ENCODE results near the gene ARL8B. TPM values are rescaled to one million over a fixed set of nuclear protein-coding genes. Genes with fewer than 3 reads are reported as not detected.
"Not testable (repeated sequence)": the region's sequence is repeated elsewhere in the genome, so short reads cannot be mapped to it uniquely, and the experiment has no call there.

The ARL8B gene
- polyA plus RNA-seq, 1 donor from 2014 or later, result 103 TPM

DNA sequence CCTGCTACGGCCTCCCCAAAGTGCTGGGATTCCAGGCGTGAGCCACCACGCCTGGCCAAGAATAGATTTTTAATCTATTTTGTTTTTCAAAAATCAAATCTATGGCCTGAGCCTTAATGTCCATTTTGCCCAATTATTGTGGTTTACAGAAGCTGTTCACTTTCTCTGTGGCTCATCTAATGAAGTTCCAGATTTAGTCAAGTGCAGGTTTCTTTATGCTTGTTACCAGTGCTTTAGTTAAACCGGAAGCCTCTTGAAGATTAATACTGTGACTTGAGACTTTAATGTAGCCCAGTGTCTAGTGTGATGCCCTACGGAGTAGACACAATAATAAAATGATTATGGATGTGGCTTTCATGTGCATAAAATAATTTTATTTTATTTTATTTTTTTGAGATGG lies 48.9 kb downstream of the ARL8B start:
- Histone ChIP-seq H4K20me1 (ENCODE audit: insufficient read depth) (no peaks in the 10 kb centered on the region), H3F3A (ENCODE audit: insufficient read depth, low read length, poor library complexity, severe bottlenecking) (no peaks in the 10 kb centered on the region), H3K9me2 (ENCODE audit: insufficient read depth, low read length) (no peaks in the 10 kb centered on the region), H3K27ac (ENCODE audit: low read length) (no peak overlapping the region), H3K9ac (ENCODE audit: low read length) (no peak overlapping the region), H3K9me3 (ENCODE audit: low read length) (no peaks in the 10 kb centered on the region), H2AFZ (ENCODE audit: low read depth, low read length) (no peak overlapping the region), H3K79me2 (replicated peaks; ENCODE audit: insufficient read depth, low read length) (no peaks in the 10 kb centered on the region), H3K27me3 (ENCODE audit: insufficient read depth, low read depth, low read length) (no peaks in the 10 kb centered on the region), H3K4me2 (ENCODE audit: low read length) (no peak overlapping the region), H3K4me3 (ENCODE audit: low read length) (no peak overlapping the region), H3K36me3 (ENCODE audit: insufficient read depth, low read length) (no peaks in the 10 kb centered on the region)
- TF ChIP-seq, protein P1, sequence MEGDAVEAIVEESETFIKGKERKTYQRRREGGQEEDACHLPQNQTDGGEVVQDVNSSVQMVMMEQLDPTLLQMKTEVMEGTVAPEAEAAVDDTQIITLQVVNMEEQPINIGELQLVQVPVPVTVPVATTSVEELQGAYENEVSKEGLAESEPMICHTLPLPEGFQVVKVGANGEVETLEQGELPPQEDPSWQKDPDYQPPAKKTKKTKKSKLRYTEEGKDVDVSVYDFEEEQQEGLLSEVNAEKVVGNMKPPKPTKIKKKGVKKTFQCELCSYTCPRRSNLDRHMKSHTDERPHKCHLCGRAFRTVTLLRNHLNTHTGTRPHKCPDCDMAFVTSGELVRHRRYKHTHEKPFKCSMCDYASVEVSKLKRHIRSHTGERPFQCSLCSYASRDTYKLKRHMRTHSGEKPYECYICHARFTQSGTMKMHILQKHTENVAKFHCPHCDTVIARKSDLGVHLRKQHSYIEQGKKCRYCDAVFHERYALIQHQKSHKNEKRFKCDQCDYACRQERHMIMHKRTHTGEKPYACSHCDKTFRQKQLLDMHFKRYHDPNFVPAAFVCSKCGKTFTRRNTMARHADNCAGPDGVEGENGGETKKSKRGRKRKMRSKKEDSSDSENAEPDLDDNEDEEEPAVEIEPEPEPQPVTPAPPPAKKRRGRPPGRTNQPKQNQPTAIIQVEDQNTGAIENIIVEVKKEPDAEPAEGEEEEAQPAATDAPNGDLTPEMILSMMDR (IDR thresholded peaks at IDR 0.05; ENCODE audit: poor library complexity, severe bottlenecking), result no peak
- TF ChIP-seq RAD21 (conservative IDR thresholded peaks at IDR 0.05), result no peak
- TF ChIP-seq POLR2AphosphoS5 (IDR thresholded peaks at IDR 0.05), result no peak
- no peak for TF ChIP-seq EP300 (conservative IDR thresholded peaks at IDR 0.05; ENCODE audit: poor library complexity, severe bottlenecking)
- TF ChIP-seq MXI1 (conservative IDR thresholded peaks at IDR 0.05; ENCODE audit: poor library complexity, severe bottlenecking), result no peak
- no peak for TF ChIP-seq SMC3 (conservative IDR thresholded peaks at IDR 0.05; ENCODE audit: poor library complexity)
- TF ChIP-seq EZH2 (IDR thresholded peaks at IDR 0.05; ENCODE audit: borderline replicate concordance, insufficient read depth, low read length, poor library complexity, severe bottlenecking), result no peak
- TF ChIP-seq TAF1 (IDR thresholded peaks at IDR 0.05; ENCODE audit: low read depth), result no peak
- TF ChIP-seq, protein P2, sequence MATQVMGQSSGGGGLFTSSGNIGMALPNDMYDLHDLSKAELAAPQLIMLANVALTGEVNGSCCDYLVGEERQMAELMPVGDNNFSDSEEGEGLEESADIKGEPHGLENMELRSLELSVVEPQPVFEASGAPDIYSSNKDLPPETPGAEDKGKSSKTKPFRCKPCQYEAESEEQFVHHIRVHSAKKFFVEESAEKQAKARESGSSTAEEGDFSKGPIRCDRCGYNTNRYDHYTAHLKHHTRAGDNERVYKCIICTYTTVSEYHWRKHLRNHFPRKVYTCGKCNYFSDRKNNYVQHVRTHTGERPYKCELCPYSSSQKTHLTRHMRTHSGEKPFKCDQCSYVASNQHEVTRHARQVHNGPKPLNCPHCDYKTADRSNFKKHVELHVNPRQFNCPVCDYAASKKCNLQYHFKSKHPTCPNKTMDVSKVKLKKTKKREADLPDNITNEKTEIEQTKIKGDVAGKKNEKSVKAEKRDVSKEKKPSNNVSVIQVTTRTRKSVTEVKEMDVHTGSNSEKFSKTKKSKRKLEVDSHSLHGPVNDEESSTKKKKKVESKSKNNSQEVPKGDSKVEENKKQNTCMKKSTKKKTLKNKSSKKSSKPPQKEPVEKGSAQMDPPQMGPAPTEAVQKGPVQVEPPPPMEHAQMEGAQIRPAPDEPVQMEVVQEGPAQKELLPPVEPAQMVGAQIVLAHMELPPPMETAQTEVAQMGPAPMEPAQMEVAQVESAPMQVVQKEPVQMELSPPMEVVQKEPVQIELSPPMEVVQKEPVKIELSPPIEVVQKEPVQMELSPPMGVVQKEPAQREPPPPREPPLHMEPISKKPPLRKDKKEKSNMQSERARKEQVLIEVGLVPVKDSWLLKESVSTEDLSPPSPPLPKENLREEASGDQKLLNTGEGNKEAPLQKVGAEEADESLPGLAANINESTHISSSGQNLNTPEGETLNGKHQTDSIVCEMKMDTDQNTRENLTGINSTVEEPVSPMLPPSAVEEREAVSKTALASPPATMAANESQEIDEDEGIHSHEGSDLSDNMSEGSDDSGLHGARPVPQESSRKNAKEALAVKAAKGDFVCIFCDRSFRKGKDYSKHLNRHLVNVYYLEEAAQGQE (IDR thresholded peaks at IDR 0.05; ENCODE audit: borderline replicate concordance), result no peak

DNA sequence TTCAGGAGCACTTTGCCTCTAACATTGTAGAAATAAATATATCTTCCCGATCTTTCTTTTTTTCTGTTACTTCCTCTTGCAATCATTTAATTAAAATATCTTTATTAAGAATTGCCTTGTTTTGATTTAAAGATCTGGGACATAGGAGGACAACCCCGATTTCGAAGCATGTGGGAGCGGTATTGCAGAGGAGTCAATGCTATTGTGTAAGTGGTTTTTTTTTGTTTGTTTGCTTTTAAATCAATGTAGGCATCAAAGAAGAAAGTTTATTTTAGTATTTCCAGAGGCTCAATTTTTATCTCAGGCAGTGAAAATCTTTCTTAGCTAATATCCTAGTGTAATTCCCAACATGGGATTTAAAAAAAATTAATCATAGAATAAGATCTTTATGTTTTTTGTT lies 49.9 kb downstream of the ARL8B start:
- Histone ChIP-seq H2AFZ (ENCODE audit: low read depth, low read length) (no peak overlapping the region), H3K4me3 (ENCODE audit: low read length) (no peak overlapping the region), H3K9me3 (ENCODE audit: low read length) (no peaks in the 10 kb centered on the region), H3K9me2 (ENCODE audit: insufficient read depth, low read length) (no peaks in the 10 kb centered on the region), H3K27ac (ENCODE audit: low read length) (no peak overlapping the region), H3K27me3 (ENCODE audit: insufficient read depth, low read depth, low read length) (no peaks in the 10 kb centered on the region), H3K36me3 (ENCODE audit: insufficient read depth, low read length) (no peaks in the 10 kb centered on the region), H3F3A (ENCODE audit: insufficient read depth, low read length, poor library complexity, severe bottlenecking) (no peaks in the 10 kb centered on the region), H3K4me2 (ENCODE audit: low read length) (no peak overlapping the region), H4K20me1 (ENCODE audit: insufficient read depth) (no peaks in the 10 kb centered on the region), H3K79me2 (replicated peaks; ENCODE audit: insufficient read depth, low read length) (no peaks in the 10 kb centered on the region), H3K9ac (ENCODE audit: low read length) (no peak overlapping the region)
- TF ChIP-seq EP300 (conservative IDR thresholded peaks at IDR 0.05; ENCODE audit: poor library complexity, severe bottlenecking) (no peak), SMC3 (conservative IDR thresholded peaks at IDR 0.05; ENCODE audit: poor library complexity) (no peak), MXI1 (conservative IDR thresholded peaks at IDR 0.05; ENCODE audit: poor library complexity, severe bottlenecking) (no peak), EZH2 (IDR thresholded peaks at IDR 0.05; ENCODE audit: borderline replicate concordance, insufficient read depth, low read length, poor library complexity, severe bottlenecking) (no peak), TAF1 (IDR thresholded peaks at IDR 0.05; ENCODE audit: low read depth) (no peak), RAD21 (conservative IDR thresholded peaks at IDR 0.05) (no peak), POLR2AphosphoS5 (IDR thresholded peaks at IDR 0.05) (no peak)
- TF ChIP-seq, protein P2 (IDR thresholded peaks at IDR 0.05; ENCODE audit: borderline replicate concordance), result no peak
- TF ChIP-seq, protein P1 (IDR thresholded peaks at IDR 0.05; ENCODE audit: poor library complexity, severe bottlenecking), result no peak

DNA sequence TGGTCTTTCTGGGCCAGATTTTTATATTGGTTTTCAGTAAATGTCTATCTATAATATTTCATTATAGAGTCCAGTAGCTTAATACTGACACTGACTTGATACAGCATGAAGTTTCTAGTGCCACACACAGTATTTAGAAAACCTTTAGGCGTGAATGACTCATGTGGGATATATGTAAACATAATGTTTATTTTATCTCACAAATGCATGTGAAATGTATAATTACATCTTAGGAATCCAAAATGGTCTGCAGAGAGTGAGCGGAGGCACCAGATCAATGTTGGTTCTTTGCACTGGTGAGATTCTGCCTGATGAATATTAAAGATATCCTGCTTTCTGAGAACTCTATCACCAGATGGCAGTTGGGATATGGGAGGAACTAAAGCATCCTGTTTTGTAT lies 56.9 kb downstream of the ARL8B start:
- H3K27ac ChIP-seq (ENCODE audit: low read length); H3K9me3 ChIP-seq (ENCODE audit: low read length); H4K20me1 ChIP-seq (ENCODE audit: insufficient read depth); H3K27me3 ChIP-seq (ENCODE audit: insufficient read depth, low read depth, low read length); H3K4me3 ChIP-seq (ENCODE audit: low read length); H3F3A ChIP-seq (ENCODE audit: insufficient read depth, low read length, poor library complexity, severe bottlenecking); H3K79me2 ChIP-seq (replicated peaks; ENCODE audit: insufficient read depth, low read length); H3K9me2 ChIP-seq (ENCODE audit: insufficient read depth, low read length); H3K9ac ChIP-seq (ENCODE audit: low read length); H3K36me3 ChIP-seq (ENCODE audit: insufficient read depth, low read length); H2AFZ ChIP-seq (ENCODE audit: low read depth, low read length); H3K4me2 ChIP-seq (ENCODE audit: low read length): not testable (repeated sequence)

Data from neural cell (in vitro differentiated cells).